ENCODE data around the gene KIAA0232. TPM values are rescaled to one million over a fixed set of nuclear protein-coding genes. Genes with fewer than 3 reads are reported as not detected.

Gene KIAA0232
- total and polyA plus RNA-seq, 4 donors = 8.9 to 34.4 (median 18.5) TPM

DNA sequence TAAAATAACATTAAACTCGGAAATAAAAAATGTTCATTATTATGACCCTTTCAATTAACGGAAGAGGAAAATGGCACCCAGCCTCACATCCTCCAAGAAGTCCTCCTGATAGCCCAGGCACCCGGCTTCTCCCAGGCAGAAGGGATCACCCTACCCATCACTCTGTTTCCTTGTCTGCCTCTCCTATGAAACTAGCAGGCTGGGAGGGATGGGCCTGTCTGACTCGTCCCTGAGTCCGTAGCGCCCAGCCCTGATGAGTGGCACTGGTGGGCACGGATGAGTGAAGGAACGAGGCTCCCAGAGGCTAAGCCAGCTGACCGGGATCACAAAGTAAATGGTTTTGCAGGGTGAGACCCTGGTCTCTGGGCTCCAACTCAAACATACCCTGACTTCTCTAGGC, 28.6 kb upstream of the KIAA0232 start:
- peak; percentile 32 for DNase-seq (ENCODE audit: low spot score)
- Histone ChIP-seq H3K27ac (ENCODE audit: low read depth in 1 of 2, low read length in 2 of 2) (peak overlapping the region; percentile 85 to 90), H3K36me3 (ENCODE audit: control insufficient read depth in 4 of 4, insufficient read depth in 3 of 4, low read depth in 1 of 4, low read length in 3 of 4) (no peaks in the 10 kb centered on the region), H3K9ac (ENCODE audit: low read depth in 1 of 2, low read length in 2 of 2) (no peak overlapping the region), H3K4me3 (ENCODE audit: low read depth in 1 of 3, low read length in 3 of 3) (no peak overlapping the region), H3K27me3 (ENCODE audit: control insufficient read depth in 4 of 4, insufficient read depth in 4 of 4, low read length in 3 of 4) (no peaks in the 10 kb centered on the region), H3K9me3 (ENCODE audit: control insufficient read depth in 4 of 4, low read length in 3 of 4) (no peaks in the 10 kb centered on the region), H3K4me1 (ENCODE audit: control insufficient read depth in 4 of 4, insufficient read depth in 4 of 4, low read length in 3 of 4) (peaks cover 19 to 64% (median 58%) of the 10 kb centered on the region in 4 donors)
- TF ChIP-seq GABPA (IDR thresholded peaks at IDR 0.05 in 1 of 2, conservative IDR thresholded peaks at IDR 0.05 in 1 of 2) (no peak), JUND (IDR thresholded peaks at IDR 0.05) (no peak), FOXA2 (IDR thresholded peaks at IDR 0.05) (no peak), SP1 (IDR thresholded peaks at IDR 0.05) (no peak), TAF1 (conservative IDR thresholded peaks at IDR 0.05) (no peak), FOXA1 (IDR thresholded peaks at IDR 0.05) (no peak), EGR1 (IDR thresholded peaks at IDR 0.05; ENCODE audit: low read depth in 2 of 2) (no peak), HNF4A (conservative IDR thresholded peaks at IDR 0.05) (no peak), YY1 (IDR thresholded peaks at IDR 0.05) (no peak), RXRA (IDR thresholded peaks at IDR 0.05) (no peak), HNF4G (IDR thresholded peaks at IDR 0.05) (no peak), NR2F2 (IDR thresholded peaks at IDR 0.05) (no peak), RAD21 (IDR thresholded peaks at IDR 0.05) (no peak)
- TF ChIP-seq, protein P1, sequence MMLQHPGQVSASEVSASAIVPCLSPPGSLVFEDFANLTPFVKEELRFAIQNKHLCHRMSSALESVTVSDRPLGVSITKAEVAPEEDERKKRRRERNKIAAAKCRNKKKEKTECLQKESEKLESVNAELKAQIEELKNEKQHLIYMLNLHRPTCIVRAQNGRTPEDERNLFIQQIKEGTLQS (IDR thresholded peaks at IDR 0.05) = no peak
- TF ChIP-seq, protein P2, sequence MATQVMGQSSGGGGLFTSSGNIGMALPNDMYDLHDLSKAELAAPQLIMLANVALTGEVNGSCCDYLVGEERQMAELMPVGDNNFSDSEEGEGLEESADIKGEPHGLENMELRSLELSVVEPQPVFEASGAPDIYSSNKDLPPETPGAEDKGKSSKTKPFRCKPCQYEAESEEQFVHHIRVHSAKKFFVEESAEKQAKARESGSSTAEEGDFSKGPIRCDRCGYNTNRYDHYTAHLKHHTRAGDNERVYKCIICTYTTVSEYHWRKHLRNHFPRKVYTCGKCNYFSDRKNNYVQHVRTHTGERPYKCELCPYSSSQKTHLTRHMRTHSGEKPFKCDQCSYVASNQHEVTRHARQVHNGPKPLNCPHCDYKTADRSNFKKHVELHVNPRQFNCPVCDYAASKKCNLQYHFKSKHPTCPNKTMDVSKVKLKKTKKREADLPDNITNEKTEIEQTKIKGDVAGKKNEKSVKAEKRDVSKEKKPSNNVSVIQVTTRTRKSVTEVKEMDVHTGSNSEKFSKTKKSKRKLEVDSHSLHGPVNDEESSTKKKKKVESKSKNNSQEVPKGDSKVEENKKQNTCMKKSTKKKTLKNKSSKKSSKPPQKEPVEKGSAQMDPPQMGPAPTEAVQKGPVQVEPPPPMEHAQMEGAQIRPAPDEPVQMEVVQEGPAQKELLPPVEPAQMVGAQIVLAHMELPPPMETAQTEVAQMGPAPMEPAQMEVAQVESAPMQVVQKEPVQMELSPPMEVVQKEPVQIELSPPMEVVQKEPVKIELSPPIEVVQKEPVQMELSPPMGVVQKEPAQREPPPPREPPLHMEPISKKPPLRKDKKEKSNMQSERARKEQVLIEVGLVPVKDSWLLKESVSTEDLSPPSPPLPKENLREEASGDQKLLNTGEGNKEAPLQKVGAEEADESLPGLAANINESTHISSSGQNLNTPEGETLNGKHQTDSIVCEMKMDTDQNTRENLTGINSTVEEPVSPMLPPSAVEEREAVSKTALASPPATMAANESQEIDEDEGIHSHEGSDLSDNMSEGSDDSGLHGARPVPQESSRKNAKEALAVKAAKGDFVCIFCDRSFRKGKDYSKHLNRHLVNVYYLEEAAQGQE (IDR thresholded peaks at IDR 0.05) = no peak
- TF ChIP-seq, protein P3, sequence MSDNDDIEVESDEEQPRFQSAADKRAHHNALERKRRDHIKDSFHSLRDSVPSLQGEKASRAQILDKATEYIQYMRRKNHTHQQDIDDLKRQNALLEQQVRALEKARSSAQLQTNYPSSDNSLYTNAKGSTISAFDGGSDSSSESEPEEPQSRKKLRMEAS (IDR thresholded peaks at IDR 0.05) = no peak
- TF ChIP-seq, protein P4, sequence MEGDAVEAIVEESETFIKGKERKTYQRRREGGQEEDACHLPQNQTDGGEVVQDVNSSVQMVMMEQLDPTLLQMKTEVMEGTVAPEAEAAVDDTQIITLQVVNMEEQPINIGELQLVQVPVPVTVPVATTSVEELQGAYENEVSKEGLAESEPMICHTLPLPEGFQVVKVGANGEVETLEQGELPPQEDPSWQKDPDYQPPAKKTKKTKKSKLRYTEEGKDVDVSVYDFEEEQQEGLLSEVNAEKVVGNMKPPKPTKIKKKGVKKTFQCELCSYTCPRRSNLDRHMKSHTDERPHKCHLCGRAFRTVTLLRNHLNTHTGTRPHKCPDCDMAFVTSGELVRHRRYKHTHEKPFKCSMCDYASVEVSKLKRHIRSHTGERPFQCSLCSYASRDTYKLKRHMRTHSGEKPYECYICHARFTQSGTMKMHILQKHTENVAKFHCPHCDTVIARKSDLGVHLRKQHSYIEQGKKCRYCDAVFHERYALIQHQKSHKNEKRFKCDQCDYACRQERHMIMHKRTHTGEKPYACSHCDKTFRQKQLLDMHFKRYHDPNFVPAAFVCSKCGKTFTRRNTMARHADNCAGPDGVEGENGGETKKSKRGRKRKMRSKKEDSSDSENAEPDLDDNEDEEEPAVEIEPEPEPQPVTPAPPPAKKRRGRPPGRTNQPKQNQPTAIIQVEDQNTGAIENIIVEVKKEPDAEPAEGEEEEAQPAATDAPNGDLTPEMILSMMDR (IDR thresholded peaks at IDR 0.05; ENCODE audit: low read depth, low read length, missing input control) = no peak
- TF ChIP-seq, protein P5, sequence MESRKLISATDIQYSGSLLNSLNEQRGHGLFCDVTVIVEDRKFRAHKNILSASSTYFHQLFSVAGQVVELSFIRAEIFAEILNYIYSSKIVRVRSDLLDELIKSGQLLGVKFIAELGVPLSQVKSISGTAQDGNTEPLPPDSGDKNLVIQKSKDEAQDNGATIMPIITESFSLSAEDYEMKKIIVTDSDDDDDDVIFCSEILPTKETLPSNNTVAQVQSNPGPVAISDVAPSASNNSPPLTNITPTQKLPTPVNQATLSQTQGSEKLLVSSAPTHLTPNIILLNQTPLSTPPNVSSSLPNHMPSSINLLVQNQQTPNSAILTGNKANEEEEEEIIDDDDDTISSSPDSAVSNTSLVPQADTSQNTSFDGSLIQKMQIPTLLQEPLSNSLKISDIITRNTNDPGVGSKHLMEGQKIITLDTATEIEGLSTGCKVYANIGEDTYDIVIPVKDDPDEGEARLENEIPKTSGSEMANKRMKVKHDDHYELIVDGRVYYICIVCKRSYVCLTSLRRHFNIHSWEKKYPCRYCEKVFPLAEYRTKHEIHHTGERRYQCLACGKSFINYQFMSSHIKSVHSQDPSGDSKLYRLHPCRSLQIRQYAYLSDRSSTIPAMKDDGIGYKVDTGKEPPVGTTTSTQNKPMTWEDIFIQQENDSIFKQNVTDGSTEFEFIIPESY (IDR thresholded peaks at IDR 0.05) = no peak
- whole genome bisulfite sequencing = 93% methylated on average over 9 of the region's 9 CpGs
